Kidney epithelial cell (primary cell): ENCODE measurements around the gene TMEM140. TPM values are rescaled to one million over a fixed set of nuclear protein-coding genes. Genes with fewer than 3 reads are reported as not detected.

Experiments
- DNase-seq: peaks from one replicate; pipeline ENCODE4 v3.0.0-alpha.2; 2010; ENCODE audit warnings: low read depth
- H3K27me3 ChIP-seq: 2 replicates; pipeline ENCODE4 v1.6.0; 2011; ENCODE audit warnings: low read length; ENCODE audit not compliant: control insufficient read depth, insufficient read depth
- H3K36me3 ChIP-seq: 2 replicates; pipeline ENCODE4 v1.5.1; 2011; ENCODE audit warnings: low read length; ENCODE audit not compliant: control insufficient read depth, insufficient read depth
- H3K4me3 ChIP-seq: 2 replicates; pipeline ENCODE4 v1.5.1; 2011; ENCODE audit warnings: low read depth, mild to moderate bottlenecking, control low read depth, low read length
- CTCF ChIP-seq: IDR thresholded peaks from 2 replicates; pipeline ENCODE4 v1.5.1; 2011; ENCODE audit warnings: mild to moderate bottlenecking, moderate library complexity, low read length, control low read depth, inconsistent platforms; ENCODE audit not compliant: insufficient read depth, poor library complexity, severe bottlenecking
- total RNA-seq: library from RNA; depleted of rRNA; stranded (reverse); fragments of >200 nt; gene quantifications from 2 replicates; pipeline ENCODE4 v1.2.3, GENCODE V29; 2015

The TMEM140 gene
- total RNA-seq, 1 donor from 2014 or later, result 1.8 TPM

GRCh38 chr7:135151533-135151932, 3.7 kb downstream of the TMEM140 start:
- H3K36me3 ChIP-seq, result no peaks in the 10 kb centered on the region
- no peak for TF ChIP-seq CTCF
- DNase-seq, result no peak

GRCh38 chr7:135152442-135152841, 4.6 kb downstream of the TMEM140 start:
- no peak for DNase-seq
- Histone ChIP-seq H3K36me3 (no peaks in the 10 kb centered on the region), H3K27me3 (no peaks in the 10 kb centered on the region), H3K4me3 (no peak overlapping the region)
- TF ChIP-seq CTCF, result no peak

More at GRCh38 chr7:135151533-135151932, 3.7 kb downstream of the TMEM140 start:
- Histone ChIP-seq H3K4me3 (no peak overlapping the region), H3K27me3 (no peaks in the 10 kb centered on the region)

GRCh38 chr7:135154734-135155133, 6.9 kb downstream of the TMEM140 start:
- TF ChIP-seq CTCF, result no peak
- no peaks in the 10 kb centered on the region for H3K27me3 ChIP-seq

GRCh38 chr7:135156290-135156689, 8.4 kb downstream of the TMEM140 start:
- no peak overlapping the region for H3K4me3 ChIP-seq
- H3K36me3 ChIP-seq, result no peaks in the 10 kb centered on the region
- DNase-seq, result no peak
- H3K27me3 ChIP-seq, result no peaks in the 10 kb centered on the region
- TF ChIP-seq CTCF, result no peak

More at GRCh38 chr7:135154734-135155133, 6.9 kb downstream of the TMEM140 start:
- DNase-seq, result no peak
- no peak overlapping the region for H3K4me3 ChIP-seq
- no peaks in the 10 kb centered on the region for H3K36me3 ChIP-seq

- no peak for TF ChIP-seq CTCF
- DNase-seq, result no peak
- no peak overlapping the region for H3K4me3 ChIP-seq
Observed at GRCh38 chr7:135158141-135158655, 10.3 kb downstream of the TMEM140 start.

GRCh38 chr7:135158874-135159273, 11.0 kb downstream of the TMEM140 start:
- no peak for TF ChIP-seq CTCF
- Histone ChIP-seq H3K36me3 (no peaks in the 10 kb centered on the region), H3K27me3 (no peaks in the 10 kb centered on the region), H3K4me3 (no peak overlapping the region)
- DNase-seq, result no peak

More at GRCh38 chr7:135158141-135158655, 10.3 kb downstream of the TMEM140 start:
- Histone ChIP-seq H3K27me3 (no peaks in the 10 kb centered on the region), H3K36me3 (no peaks in the 10 kb centered on the region)
